ENCODE data around the gene SRGAP1. TPM values are rescaled to one million over a fixed set of nuclear protein-coding genes. Genes with fewer than 3 reads are reported as not detected.
A peak's percentile ranks its signal among the peaks of the same experiment; 100 is the strongest.

The SRGAP1 gene
- total and polyA plus RNA-seq, 9 of the 15 experiments (the other 6 are each of a cell fraction or from before 2014, with no cell fraction given) = 0.01 to 0.13 (median 0.04) TPM; not detected in 3

GRCh38 chr12:64203775-64204174, 359.3 kb downstream of the SRGAP1 start:
- no peaks in the 10 kb centered on the region; the same call in 2 of the 3 replicates for H3K36me3 ChIP-seq (ENCODE audit: control insufficient read depth, insufficient read depth, low read length)
- WGBS (ENCODE audit: insufficient coverage, low coverage, missing lambda C conversion rate) = 49% methylated on average over 7 of the region's 7 CpGs
- H3K4me2 ChIP-seq (ENCODE audit: insufficient read depth, low read length) = no peak overlapping the region
- no peak overlapping the region for H2AFZ ChIP-seq (ENCODE audit: low read depth, low read length)
- H3K27me3 ChIP-seq (ENCODE audit: control insufficient read depth in 2 of 2, insufficient read depth in 2 of 2, low read length in 2 of 2) = no peaks in the 10 kb centered on the region
- DNase-seq (ENCODE audit: extremely low read depth in 1 of 4, low spot score in 3 of 4) (no peak), ATAC-seq (no peak), FAIRE-seq (no peak)
- H3K9ac ChIP-seq (ENCODE audit: insufficient read depth in 1 of 2, low read depth in 2 of 2, low read length in 2 of 2) = no peak overlapping the region
- in situ Hi-C loops (cut with MboI) (no loop called here), intact Hi-C loops (cut with micrococcal nuclease) (no loop called here)
- H3K79me2 ChIP-seq (ENCODE audit: control insufficient read depth, insufficient read depth, low read length) = no peaks in the 10 kb centered on the region
- H3K27ac ChIP-seq (ENCODE audit: extremely low read depth, low read depth, low read length) = no peak overlapping the region
- H3K9me3 ChIP-seq (replicated peaks; ENCODE audit: control insufficient read depth, insufficient read depth, low read depth, low read length) = no peaks in the 10 kb centered on the region
- no TSS peak for BruUV-seq (replicated peaks)
- no peaks in the 10 kb centered on the region for H3K4me1 ChIP-seq (replicated peaks in 1 of 2; ENCODE audit: control insufficient read depth in 2 of 2, insufficient read depth in 2 of 2, low read length in 2 of 2)
- POLR2A ChIA-PET = no interaction called here
- H3K4me3 ChIP-seq = no peak overlapping the region
- no peaks in the 10 kb centered on the region for H4K20me1 ChIP-seq (replicated peaks; ENCODE audit: control insufficient read depth, insufficient read depth, low read length)
- TF ChIP-seq POLR2G (IDR thresholded peaks at IDR 0.05; ENCODE audit: low read depth, low read length) = no peak
- TF ChIP-seq ZC3H4 (CRISPR knock-in tag; IDR thresholded peaks at IDR 0.05; ENCODE audit: borderline replicate concordance) = no peak
- TF ChIP-seq KDM2B (CRISPR knock-in tag; IDR thresholded peaks at IDR 0.05) = no peak
- TF ChIP-seq ZNF146 (CRISPR knock-in tag; IDR thresholded peaks at IDR 0.05; ENCODE audit: unreplicated experiment) = peak; percentile 77
- no peak for TF ChIP-seq FOXA1 (IDR thresholded peaks at IDR 0.05; ENCODE audit: borderline replicate concordance)
- TF ChIP-seq ZNF232 (CRISPR knock-in tag; IDR thresholded peaks at IDR 0.05) = no peak
- TF ChIP-seq ZNF224 (CRISPR knock-in tag; IDR thresholded peaks at IDR 0.05) = no peak
- CTCF ChIA-PET (ENCODE audit: low intra/inter-chr PET ratio) = no interaction called here
- no peaks in the 10 kb centered on the region for H3K9me1 ChIP-seq (ENCODE audit: control insufficient read depth, insufficient read depth, low read length)

DNA sequence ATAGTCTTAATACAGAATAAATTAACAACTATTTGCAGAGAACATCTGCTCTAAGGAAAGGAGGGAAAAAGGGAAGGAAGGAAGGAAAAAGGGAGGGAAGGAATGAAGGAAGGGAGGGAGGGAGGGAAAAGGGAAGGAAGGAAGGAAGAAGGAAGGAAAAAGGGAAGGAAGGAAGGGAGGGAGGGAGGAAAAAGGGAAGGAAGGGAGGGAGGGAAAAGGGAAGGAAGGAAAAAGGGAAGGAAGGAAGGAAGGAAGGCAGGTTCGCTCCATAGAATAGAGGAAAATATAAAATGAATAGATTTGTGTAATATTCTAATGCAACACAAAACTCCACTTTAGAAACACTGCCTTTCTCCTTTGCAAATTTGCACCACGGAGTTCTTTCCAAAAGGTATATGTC, 361.0 kb downstream of the SRGAP1 start:
- no peaks in the 10 kb centered on the region for H3K4me1 ChIP-seq (replicated peaks in 1 of 2; ENCODE audit: control insufficient read depth in 2 of 2, insufficient read depth in 2 of 2, low read length in 2 of 2)
- no peaks in the 10 kb centered on the region for H3K27me3 ChIP-seq (ENCODE audit: control insufficient read depth in 2 of 2, insufficient read depth in 2 of 2, low read length in 2 of 2)
- no peaks in the 10 kb centered on the region for H4K20me1 ChIP-seq (replicated peaks; ENCODE audit: control insufficient read depth, insufficient read depth, low read length)
- intact Hi-C loops (cut with micrococcal nuclease) (no loop called here), in situ Hi-C loops (cut with MboI) (no loop called here)
- H3K4me3 ChIP-seq = no peak overlapping the region
- H3K9ac ChIP-seq (ENCODE audit: insufficient read depth in 1 of 2, low read depth in 2 of 2, low read length in 2 of 2) = no peak overlapping the region
- ChIA-PET CTCF (ENCODE audit: low intra/inter-chr PET ratio) (no interaction called here), POLR2A (no interaction called here)
- no peak overlapping the region for H3K27ac ChIP-seq (ENCODE audit: extremely low read depth, low read depth, low read length)
- DNase-seq (ENCODE audit: extremely low read depth in 1 of 4, low spot score in 3 of 4) = no peak
- H3K9me1 ChIP-seq (ENCODE audit: control insufficient read depth, insufficient read depth, low read length) = no peaks in the 10 kb centered on the region
- no peaks in the 10 kb centered on the region; the same call in 2 of the 3 replicates for H3K36me3 ChIP-seq (ENCODE audit: control insufficient read depth, insufficient read depth, low read length)
- FAIRE-seq = no peak
- no peaks in the 10 kb centered on the region for H3K79me2 ChIP-seq (ENCODE audit: control insufficient read depth, insufficient read depth, low read length)
- 53% methylated on average over 2 of the region's 2 CpGs for WGBS (ENCODE audit: insufficient coverage, low coverage, missing lambda C conversion rate)
- TF ChIP-seq PCBP2 (IDR thresholded peaks at IDR 0.05; ENCODE audit: low read depth, low read length, poor library complexity, severe bottlenecking) (peak; percentile 74), PCBP1 (IDR thresholded peaks at IDR 0.05; ENCODE audit: low read depth, low read length, poor library complexity, severe bottlenecking) (peak; percentile 56)
- TF ChIP-seq, protein P1, sequence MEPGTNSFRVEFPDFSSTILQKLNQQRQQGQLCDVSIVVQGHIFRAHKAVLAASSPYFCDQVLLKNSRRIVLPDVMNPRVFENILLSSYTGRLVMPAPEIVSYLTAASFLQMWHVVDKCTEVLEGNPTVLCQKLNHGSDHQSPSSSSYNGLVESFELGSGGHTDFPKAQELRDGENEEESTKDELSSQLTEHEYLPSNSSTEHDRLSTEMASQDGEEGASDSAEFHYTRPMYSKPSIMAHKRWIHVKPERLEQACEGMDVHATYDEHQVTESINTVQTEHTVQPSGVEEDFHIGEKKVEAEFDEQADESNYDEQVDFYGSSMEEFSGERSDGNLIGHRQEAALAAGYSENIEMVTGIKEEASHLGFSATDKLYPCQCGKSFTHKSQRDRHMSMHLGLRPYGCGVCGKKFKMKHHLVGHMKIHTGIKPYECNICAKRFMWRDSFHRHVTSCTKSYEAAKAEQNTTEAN (CRISPR knock-in tag; IDR thresholded peaks at IDR 0.05) = no peak
- BruUV-seq (replicated peaks) = no TSS peak
- no peak overlapping the region for H2AFZ ChIP-seq (ENCODE audit: low read depth, low read length)
- no peaks in the 10 kb centered on the region for H3K9me3 ChIP-seq (replicated peaks; ENCODE audit: control insufficient read depth, insufficient read depth, low read depth, low read length)
- ATAC-seq = no peak
- H3K4me2 ChIP-seq (ENCODE audit: insufficient read depth, low read length) = no peak overlapping the region

Data from K562 (cell line).